ENCODE results near the gene BRD3OS. TPM values are rescaled to one million over a fixed set of nuclear protein-coding genes. Genes with fewer than 3 reads are reported as not detected.

Gene BRD3OS
- total RNA-seq, 1 experiment from 2014 or later: 13.3 TPM

- Mint-ChIP-seq H3K9me3 (ENCODE audit: unreplicated experiment) (no peaks in the 10 kb centered on the region), H3K36me3 (ENCODE audit: insufficient read depth, unreplicated experiment) (peaks cover 32% of the 10 kb centered on the region), H3K27ac (ENCODE audit: low read depth, unreplicated experiment) (no peak overlapping the region), H3K4me3 (ENCODE audit: unreplicated experiment) (peak overlapping the region; percentile 35), H3K4me1 (ENCODE audit: insufficient read depth, unreplicated experiment) (no peaks in the 10 kb centered on the region), H3K27me3 (ENCODE audit: insufficient read depth, unreplicated experiment) (no peaks in the 10 kb centered on the region)
- ChIA-PET POLR2A (interaction anchor here (0.9 to 2.1 kb wide), 3 partner anchors 15 to 112 kb away, joined by 4 to 10 read pairs (median 5); no protein-coding TSS in a partner anchor), CTCF (interaction anchor here (2.0 kb wide), 1 partner anchor 71 kb away, joined by 6 read pairs; no protein-coding TSS in a partner anchor)
- intact Hi-C loops (cut with micrococcal nuclease): no loop called here
- BruUV-seq (replicated peaks): TSS peak; percentile 49
- DNase-seq (ENCODE audit: unreplicated experiment): no peak
- no peak for TF ChIP-seq CTCF (IDR thresholded peaks at IDR 0.05; ENCODE audit: unreplicated experiment)
These were observed 1.7 kb downstream of the BRD3OS start for GRCh38 chr9:134026981-134027380.

- intact Hi-C loops (cut with micrococcal nuclease): no loop called here
- no peaks in the 10 kb centered on the region for H3K4me1 Mint-ChIP-seq (ENCODE audit: insufficient read depth, unreplicated experiment)
- DNase-seq (ENCODE audit: unreplicated experiment): no peak
- ChIA-PET CTCF (interaction anchor here (1.1 to 2.0 kb wide), 2 partner anchors 71 to 235 kb away, joined by 3 to 6 read pairs; no protein-coding TSS in a partner anchor), POLR2A (interaction anchor here (0.9 to 1.2 kb wide), 3 partner anchors 14 to 39 kb away, joined by 3 to 4 read pairs (median 3); no protein-coding TSS in a partner anchor)
- peaks cover 33% of the 10 kb centered on the region for H3K36me3 Mint-ChIP-seq (ENCODE audit: insufficient read depth, unreplicated experiment)
- H3K4me3 Mint-ChIP-seq (ENCODE audit: unreplicated experiment): no peak overlapping the region
- no peak overlapping the region for H3K27ac Mint-ChIP-seq (ENCODE audit: low read depth, unreplicated experiment)
- no TSS peak for BruUV-seq (replicated peaks)
- H3K9me3 Mint-ChIP-seq (ENCODE audit: unreplicated experiment): no peaks in the 10 kb centered on the region
- TF ChIP-seq CTCF (IDR thresholded peaks at IDR 0.05; ENCODE audit: unreplicated experiment): no peak
- H3K27me3 Mint-ChIP-seq (ENCODE audit: insufficient read depth, unreplicated experiment): no peaks in the 10 kb centered on the region
These were observed 2.3 kb downstream of the BRD3OS start for GRCh38 chr9:134027561-134027960.

GRCh38 chr9:134028076-134028475 lies 2.8 kb downstream of the BRD3OS start:
- ChIA-PET CTCF (interaction anchor here (0.6 to 1.1 kb wide), 2 partner anchors 32 to 235 kb away, joined by 3 to 4 read pairs; no protein-coding TSS in a partner anchor), POLR2A (interaction anchor here (0.9 to 1.2 kb wide), 2 partner anchors 28 to 38 kb away, joined by 3 read pairs; no protein-coding TSS in a partner anchor)
- TF ChIP-seq CTCF (IDR thresholded peaks at IDR 0.05; ENCODE audit: unreplicated experiment): no peak
- Mint-ChIP-seq H3K27me3 (ENCODE audit: insufficient read depth, unreplicated experiment) (no peaks in the 10 kb centered on the region), H3K4me1 (ENCODE audit: insufficient read depth, unreplicated experiment) (no peaks in the 10 kb centered on the region), H3K27ac (ENCODE audit: low read depth, unreplicated experiment) (no peak overlapping the region), H3K9me3 (ENCODE audit: unreplicated experiment) (no peaks in the 10 kb centered on the region), H3K36me3 (ENCODE audit: insufficient read depth, unreplicated experiment) (peaks cover 38% of the 10 kb centered on the region), H3K4me3 (ENCODE audit: unreplicated experiment) (no peak overlapping the region)
- no TSS peak for BruUV-seq (replicated peaks)
- DNase-seq (ENCODE audit: unreplicated experiment): no peak
- intact Hi-C loops (cut with micrococcal nuclease): no loop called here

- BruUV-seq (replicated peaks): no TSS peak
- Mint-ChIP-seq H3K4me3 (ENCODE audit: unreplicated experiment) (no peak overlapping the region), H3K4me1 (ENCODE audit: insufficient read depth, unreplicated experiment) (no peaks in the 10 kb centered on the region), H3K36me3 (ENCODE audit: insufficient read depth, unreplicated experiment) (peaks cover 44% of the 10 kb centered on the region), H3K27ac (ENCODE audit: low read depth, unreplicated experiment) (no peak overlapping the region), H3K27me3 (ENCODE audit: insufficient read depth, unreplicated experiment) (no peaks in the 10 kb centered on the region), H3K9me3 (ENCODE audit: unreplicated experiment) (no peaks in the 10 kb centered on the region)
- CTCF ChIA-PET: interaction anchor here (0.6 to 1.1 kb wide), 2 partner anchors 31 to 236 kb away, joined by 3 to 4 read pairs; no protein-coding TSS in a partner anchor
- DNase-seq (ENCODE audit: unreplicated experiment): no peak
- POLR2A ChIA-PET: interaction anchor here (1.2 kb wide), 2 partner anchors 37 kb away, joined by 3 read pairs; no protein-coding TSS in a partner anchor
- no peak for TF ChIP-seq CTCF (IDR thresholded peaks at IDR 0.05; ENCODE audit: unreplicated experiment)
- intact Hi-C loops (cut with micrococcal nuclease): no loop called here
These were observed 3.4 kb downstream of the BRD3OS start for GRCh38 chr9:134028575-134029247.

Data from MCF 10A (cell line).